ENCODE data around the gene ADCY2. TPM values are rescaled to one million over a fixed set of nuclear protein-coding genes. Genes with fewer than 3 reads are reported as not detected.

The ADCY2 gene
- total RNA-seq, 8 experiments from 2014 or later: 0.09 to 83.3 (median 8.9) TPM

GRCh38 chr5:7770436-7770835, 374.5 kb downstream of the ADCY2 start:
- H3K4me1 ChIP-seq (replicated peaks in 1 of 2): peaks cover 0 to 3% of the 10 kb centered on the region in 2 donors
- ATAC-seq (replicated peaks in 6 of 8): no peak
- WGBS, 10 experiments: 0 to 95% (median 54%) methylated on average over 1 to 2 of the region's 2 CpGs; no CpG with 5 or more reads in 2 of the 10 experiments
- no peak overlapping the region for H3K4me3 ChIP-seq
- in situ Hi-C loops (cut with MboI; ENCODE audit: low pct_unique_long_range_greater_than_20kb in 2 of 9, low sequenced_read_pairs in 9 of 9, unreplicated experiment in 9 of 9): loop anchor here in 2 of 9 experiments (25.0 kb wide), 2 partner anchors 358 to 958 kb away; no protein-coding TSS in a partner anchor
- no peak overlapping the region for H3K27ac ChIP-seq

- Histone ChIP-seq H3K27ac (no peak overlapping the region), H3K4me1 (replicated peaks in 1 of 2) (peaks cover 0 to 3% of the 10 kb centered on the region in 2 donors), H3K4me3 (no peak overlapping the region)
- peak in 5 of 8 experiments; percentile 64 to 87 (median 77) for ATAC-seq (replicated peaks in 6 of 8)
- 48 to 93% (median 68%) methylated on average over 2 to 6 of the region's 6 CpGs; no CpG with 5 or more reads in 3 of the 10 experiments for WGBS, 10 experiments
- in situ Hi-C loops (cut with MboI; ENCODE audit: low pct_unique_long_range_greater_than_20kb in 2 of 9, low sequenced_read_pairs in 9 of 9, unreplicated experiment in 9 of 9): loop anchor here in 2 of 9 experiments (25.0 kb wide), 2 partner anchors 360 to 960 kb away; no protein-coding TSS in a partner anchor
These were observed 376.2 kb downstream of the ADCY2 start for GRCh38 chr5:7772141-7772540.

DNA sequence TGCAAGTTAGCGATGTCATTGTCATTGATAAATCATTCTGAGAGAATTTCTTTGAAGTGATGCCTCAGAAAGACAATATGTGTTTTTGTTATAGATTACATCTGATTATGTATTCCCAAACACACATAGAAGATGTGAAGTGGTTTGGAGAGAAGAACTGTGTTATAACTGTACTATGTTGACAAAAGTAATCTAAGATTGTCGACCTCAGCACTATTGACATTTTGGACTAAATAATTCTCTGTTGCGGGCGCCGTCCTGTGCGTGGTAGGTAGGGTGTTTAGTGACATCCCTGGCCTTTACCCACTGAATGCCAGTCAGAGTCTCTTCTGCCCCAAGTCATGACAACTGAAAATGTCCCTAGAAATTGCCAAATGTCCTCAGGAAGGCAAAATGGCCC, 377.2 kb downstream of the ADCY2 start:
- WGBS, 10 experiments: 17 to 100% (median 82%) methylated on average over 1 to 6 of the region's 6 CpGs
- in situ Hi-C loops (cut with MboI; ENCODE audit: low pct_unique_long_range_greater_than_20kb in 2 of 9, low sequenced_read_pairs in 9 of 9, unreplicated experiment in 9 of 9): loop anchor here in 2 of 9 experiments (25.0 kb wide), 2 partner anchors 361 to 961 kb away; no protein-coding TSS in a partner anchor
- ATAC-seq (replicated peaks in 6 of 8): no peak
- Histone ChIP-seq H3K4me3 (no peak overlapping the region), H3K4me1 (replicated peaks in 1 of 2) (peaks cover 0 to 3% of the 10 kb centered on the region in 2 donors), H3K27ac (no peak overlapping the region)

GRCh38 chr5:7776442-7776841, 380.5 kb downstream of the ADCY2 start:
- ATAC-seq (replicated peaks in 6 of 8): no peak
- peaks cover 6 to 8% of the 10 kb centered on the region in 2 donors for H3K4me1 ChIP-seq (replicated peaks in 1 of 2)
- WGBS, 10 experiments: 38 to 100% (median 77%) methylated on average over 1 to 4 of the region's 4 CpGs; no CpG with 5 or more reads in 2 of the 10 experiments
- H3K27ac ChIP-seq: no peak overlapping the region
- in situ Hi-C loops (cut with MboI; ENCODE audit: low pct_unique_long_range_greater_than_20kb in 2 of 9, low sequenced_read_pairs in 9 of 9, unreplicated experiment in 9 of 9): no loop called here
- no peak overlapping the region for H3K4me3 ChIP-seq

DNA sequence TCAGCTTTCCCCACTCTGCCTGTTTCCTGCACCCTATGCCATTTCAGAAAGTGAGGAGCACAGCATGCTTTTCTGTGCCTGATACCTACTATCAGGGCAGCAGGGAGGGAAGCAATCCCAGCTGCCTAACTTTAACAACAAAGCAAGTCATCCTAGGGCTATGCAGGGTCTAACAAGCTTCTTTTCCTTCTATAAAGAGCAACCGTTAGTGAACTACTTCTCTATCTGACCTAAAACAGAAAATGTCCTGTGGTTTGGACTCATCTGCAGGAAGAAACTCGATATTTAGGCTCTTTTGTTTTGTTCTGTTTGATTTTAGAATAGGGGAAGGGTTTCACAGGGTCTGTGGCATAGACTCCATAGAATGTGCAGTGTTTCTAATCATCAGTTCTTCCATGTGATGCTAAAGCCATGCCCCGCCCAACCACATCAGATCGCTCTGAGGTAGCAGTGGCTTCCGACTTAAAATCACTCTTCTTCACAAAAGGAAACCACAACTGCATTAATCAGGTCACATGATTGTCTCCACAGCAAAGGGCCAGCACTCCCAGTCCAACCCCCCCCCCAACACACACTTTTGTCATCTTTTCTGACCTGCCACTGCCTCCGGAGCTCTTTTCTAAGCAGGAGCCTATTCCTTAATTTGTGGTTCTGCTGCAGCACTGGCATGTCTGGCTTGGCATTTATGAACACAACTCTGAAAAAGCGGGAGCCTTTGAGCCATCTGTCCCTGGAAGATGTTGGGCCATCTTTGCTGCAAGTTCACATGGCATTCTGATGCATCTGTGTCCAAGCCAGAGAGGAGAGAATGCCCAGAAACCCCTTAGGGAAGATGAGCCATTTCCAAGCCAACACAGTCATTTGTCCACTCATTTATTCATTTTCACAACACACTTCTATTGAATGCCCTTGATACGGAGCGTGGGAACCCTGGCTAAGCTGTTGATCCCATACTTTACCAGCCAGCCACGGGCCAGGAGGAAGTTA, 383.4 kb downstream of the ADCY2 start:
- peaks cover 5 to 6% of the 10 kb centered on the region in 2 donors for H3K4me1 ChIP-seq (replicated peaks in 1 of 2)
- 0 to 93% (median 35%) methylated on average over 1 to 7 of the region's 10 CpGs; no CpG with 5 or more reads in 1 of the 10 experiments for WGBS, 10 experiments
- in situ Hi-C loops (cut with MboI; ENCODE audit: low pct_unique_long_range_greater_than_20kb in 2 of 9, low sequenced_read_pairs in 9 of 9, unreplicated experiment in 9 of 9): no loop called here
- H3K27ac ChIP-seq: no peak overlapping the region
- H3K4me3 ChIP-seq: no peak overlapping the region
- ATAC-seq (replicated peaks in 6 of 8): peak in 4 of 8 experiments; percentile 50 to 62 (median 56)

- 17 to 67% methylated on average over 1 of the region's 3 CpGs; no CpG with 5 or more reads in 8 of the 10 experiments for WGBS, 10 experiments
- Histone ChIP-seq H3K27ac (no peak overlapping the region), H3K4me1 (replicated peaks in 1 of 2) (peaks cover 5 to 6% of the 10 kb centered on the region in 2 donors), H3K4me3 (no peak overlapping the region)
- no peak for ATAC-seq (replicated peaks in 6 of 8)
- in situ Hi-C loops (cut with MboI; ENCODE audit: low pct_unique_long_range_greater_than_20kb in 2 of 9, low sequenced_read_pairs in 9 of 9, unreplicated experiment in 9 of 9): no loop called here
These were observed 386.0 kb downstream of the ADCY2 start for GRCh38 chr5:7781899-7782298.

GRCh38 chr5:7784683-7785380, 388.9 kb downstream of the ADCY2 start:
- WGBS, 10 experiments: 0 to 100% (median 64%) methylated on average over 1 to 4 of the region's 4 CpGs; no CpG with 5 or more reads in 2 of the 10 experiments
- in situ Hi-C loops (cut with MboI; ENCODE audit: low pct_unique_long_range_greater_than_20kb in 2 of 9, low sequenced_read_pairs in 9 of 9, unreplicated experiment in 9 of 9): no loop called here
- Histone ChIP-seq H3K4me3 (no peak overlapping the region), H3K4me1 (replicated peaks in 1 of 2) (no peaks in the 10 kb centered on the region), H3K27ac (no peak overlapping the region)
- ATAC-seq (replicated peaks in 6 of 8): peak in 3 of 8 experiments; percentile 62 to 96 (median 91)

DNA sequence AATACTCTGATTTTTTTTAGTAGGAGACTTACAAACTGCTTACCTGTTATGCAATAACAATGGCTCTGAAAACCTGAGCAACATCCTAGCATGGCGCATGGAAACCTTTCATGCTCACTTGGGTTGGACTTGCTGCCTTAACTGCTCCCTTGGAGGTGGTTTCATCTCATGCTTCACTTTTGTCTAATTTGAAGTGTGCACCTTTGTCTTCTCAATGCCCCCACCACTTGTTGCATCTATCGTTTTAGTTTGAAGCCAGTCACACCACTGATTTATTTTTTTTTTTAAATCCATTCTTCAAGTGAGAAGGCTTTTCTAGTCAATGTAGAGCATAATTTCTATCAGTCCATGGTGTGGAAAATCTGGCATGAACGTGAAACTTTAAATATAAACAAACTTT, 391.8 kb downstream of the ADCY2 start:
- in situ Hi-C loops (cut with MboI; ENCODE audit: low pct_unique_long_range_greater_than_20kb in 2 of 9, low sequenced_read_pairs in 9 of 9, unreplicated experiment in 9 of 9): no loop called here
- WGBS, 10 experiments: 53 to 95% (median 92%) methylated on average over 2 to 3 of the region's 3 CpGs; no CpG with 5 or more reads in 2 of the 10 experiments
- Histone ChIP-seq H3K4me3 (no peak overlapping the region), H3K4me1 (replicated peaks in 1 of 2) (peaks cover 0 to 8% of the 10 kb centered on the region in 2 donors), H3K27ac (no peak overlapping the region)
- ATAC-seq (replicated peaks in 6 of 8): no peak

DNA sequence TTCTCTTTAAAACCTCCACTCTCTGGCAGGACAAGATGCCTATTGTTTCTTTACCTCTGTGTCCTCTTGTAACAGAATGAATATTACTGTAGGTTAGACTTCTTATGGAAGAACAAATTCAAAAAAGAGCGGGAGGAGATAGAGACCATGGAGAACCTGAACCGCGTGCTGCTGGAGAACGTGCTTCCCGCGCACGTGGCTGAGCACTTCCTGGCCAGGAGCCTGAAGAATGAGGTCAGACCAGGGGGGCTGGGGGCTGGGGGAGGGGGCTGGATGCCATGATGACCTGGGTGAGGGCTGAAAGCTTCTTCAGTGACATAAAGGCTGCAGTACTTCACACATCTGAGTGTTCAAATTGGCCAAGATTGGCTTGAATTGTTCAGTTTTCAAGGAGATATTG, 393.6 kb downstream of the ADCY2 start:
- H3K4me1 ChIP-seq (replicated peaks in 1 of 2): peaks cover 7 to 19% of the 10 kb centered on the region in 2 donors
- in situ Hi-C loops (cut with MboI; ENCODE audit: low pct_unique_long_range_greater_than_20kb in 2 of 9, low sequenced_read_pairs in 9 of 9, unreplicated experiment in 9 of 9): no loop called here
- no peak overlapping the region for H3K27ac ChIP-seq
- ATAC-seq (replicated peaks in 6 of 8): no peak
- 95 to 98% methylated on average over 7 of the region's 7 CpGs; no CpG with 5 or more reads in 8 of the 10 experiments for WGBS, 10 experiments
- H3K4me3 ChIP-seq: no peak overlapping the region

DNA sequence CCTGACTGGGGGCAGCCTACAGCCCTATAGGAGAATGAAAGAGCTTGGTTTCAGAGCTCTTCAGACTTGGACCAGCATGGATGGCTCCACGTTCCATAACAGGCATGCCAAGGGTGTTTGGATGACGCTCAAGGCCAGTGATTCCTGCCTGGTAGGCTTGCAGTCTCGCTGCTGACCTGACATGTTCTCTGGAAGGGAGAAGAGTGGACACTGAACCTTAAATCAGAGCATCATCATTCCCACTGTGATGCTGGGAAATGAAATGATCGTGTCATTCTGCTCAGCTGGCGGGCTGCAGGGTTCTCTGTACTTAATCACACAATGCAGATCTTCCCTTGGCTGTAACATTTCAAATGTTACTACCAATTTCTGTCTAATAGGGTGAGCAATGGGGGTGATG, 398.0 kb downstream of the ADCY2 start:
- in situ Hi-C loops (cut with MboI; ENCODE audit: low pct_unique_long_range_greater_than_20kb in 2 of 9, low sequenced_read_pairs in 9 of 9, unreplicated experiment in 9 of 9): no loop called here
- 0 to 97% (median 80%) methylated on average over 1 to 5 of the region's 5 CpGs; no CpG with 5 or more reads in 5 of the 10 experiments for WGBS, 10 experiments
- Histone ChIP-seq H3K27ac (no peak overlapping the region), H3K4me3 (no peak overlapping the region), H3K4me1 (replicated peaks in 1 of 2) (peaks cover 20 to 29% of the 10 kb centered on the region in 2 donors)
- peak in 5 of 8 experiments; percentile 20 to 57 (median 41) for ATAC-seq (replicated peaks in 6 of 8)

GRCh38 chr5:7794311-7794710, 398.4 kb downstream of the ADCY2 start:
- peak in 7 of 8 experiments; percentile 17 to 75 (median 60) for ATAC-seq (replicated peaks in 6 of 8)
- 0 to 83% (median 36%) methylated on average over 1 to 3 of the region's 5 CpGs; no CpG with 5 or more reads in 3 of the 10 experiments for WGBS, 10 experiments
- H3K4me1 ChIP-seq (replicated peaks in 1 of 2): peaks cover 20 to 29% of the 10 kb centered on the region in 2 donors
- no peak overlapping the region for H3K4me3 ChIP-seq
- H3K27ac ChIP-seq: no peak overlapping the region
- in situ Hi-C loops (cut with MboI; ENCODE audit: low pct_unique_long_range_greater_than_20kb in 2 of 9, low sequenced_read_pairs in 9 of 9, unreplicated experiment in 9 of 9): no loop called here

- Histone ChIP-seq H3K4me3 (no peak overlapping the region), H3K27ac (no peak overlapping the region), H3K4me1 (replicated peaks in 1 of 2) (peaks cover 20 to 29% of the 10 kb centered on the region in 2 donors)
- WGBS, 10 experiments: 40 to 83% (median 61%) methylated on average over 1 of the region's 1 CpG; no CpG with 5 or more reads in 6 of the 10 experiments
- in situ Hi-C loops (cut with MboI; ENCODE audit: low pct_unique_long_range_greater_than_20kb in 2 of 9, low sequenced_read_pairs in 9 of 9, unreplicated experiment in 9 of 9): no loop called here
- peak in 3 of 8 experiments; percentile 4 to 15 (median 8) for ATAC-seq (replicated peaks in 6 of 8)
These were observed 398.9 kb downstream of the ADCY2 start for GRCh38 chr5:7794823-7795222.
